Stimulated activated CD4-positive, alpha-beta T cell treated with anti-CD3 and anti-CD28 coated beads, Interleukin-2, amount 100 ng/mL, for 4 hours (primary cell): ENCODE results near the gene JMJD1C.

Experiments
- DNase-seq: peaks from one replicate; pipeline ENCODE4 v3.0.0-alpha.2; 2020; ENCODE audit warnings: low read depth

JMJD1C gene

DNA sequence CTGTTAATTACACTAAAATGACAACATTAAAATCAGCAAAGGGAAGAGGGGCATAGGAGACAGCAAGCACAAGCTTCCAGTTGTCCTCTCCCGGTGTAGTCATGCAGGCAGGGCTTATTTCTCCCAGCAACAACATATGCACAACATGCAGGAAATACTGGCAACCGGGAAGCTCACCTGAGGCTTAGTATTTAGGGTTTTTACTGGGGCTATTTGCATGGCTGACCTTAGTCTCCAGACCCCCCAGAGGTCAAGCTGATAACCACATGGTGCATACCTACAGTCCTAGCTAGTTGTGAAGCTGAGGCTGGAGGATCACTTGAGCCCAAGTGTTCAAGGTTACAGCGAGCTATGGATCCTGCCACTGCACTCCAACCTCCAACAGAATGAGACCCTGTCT is 12.8 kb upstream of the JMJD1C start:
- no peak for DNase-seq

- no peak for DNase-seq
Measured at GRCh38 chr10:63477927-63478326, 12.2 kb upstream of the JMJD1C start.

- no peak for DNase-seq
Measured at GRCh38 chr10:63474488-63474887, 8.7 kb upstream of the JMJD1C start.

DNA sequence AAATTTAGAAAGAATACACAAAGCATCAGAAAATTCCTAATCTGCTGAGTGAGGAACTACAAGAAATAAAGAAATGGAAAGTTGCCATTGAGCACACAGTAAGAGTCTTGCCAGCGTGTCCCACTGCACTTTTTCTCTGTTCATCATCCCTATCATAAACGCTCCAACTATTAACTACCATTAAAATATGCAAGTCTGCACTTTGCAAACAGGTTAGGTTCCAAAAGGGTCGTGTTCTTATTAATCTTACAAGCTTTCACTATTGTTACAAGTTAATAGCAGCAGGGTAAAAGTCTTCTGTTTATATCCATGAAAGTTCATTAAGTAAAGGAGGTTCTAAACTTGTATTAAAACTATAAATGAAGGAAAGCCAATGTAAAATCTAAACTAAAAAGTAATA is 5.2 kb upstream of the JMJD1C start:
- DNase-seq, result no peak

GRCh38 chr10:63468947-63469346 is 3.2 kb upstream of the JMJD1C start:
- no peak for DNase-seq

- no peak for DNase-seq
Measured at GRCh38 chr10:63467841-63468240, 2.1 kb upstream of the JMJD1C start.

DNA sequence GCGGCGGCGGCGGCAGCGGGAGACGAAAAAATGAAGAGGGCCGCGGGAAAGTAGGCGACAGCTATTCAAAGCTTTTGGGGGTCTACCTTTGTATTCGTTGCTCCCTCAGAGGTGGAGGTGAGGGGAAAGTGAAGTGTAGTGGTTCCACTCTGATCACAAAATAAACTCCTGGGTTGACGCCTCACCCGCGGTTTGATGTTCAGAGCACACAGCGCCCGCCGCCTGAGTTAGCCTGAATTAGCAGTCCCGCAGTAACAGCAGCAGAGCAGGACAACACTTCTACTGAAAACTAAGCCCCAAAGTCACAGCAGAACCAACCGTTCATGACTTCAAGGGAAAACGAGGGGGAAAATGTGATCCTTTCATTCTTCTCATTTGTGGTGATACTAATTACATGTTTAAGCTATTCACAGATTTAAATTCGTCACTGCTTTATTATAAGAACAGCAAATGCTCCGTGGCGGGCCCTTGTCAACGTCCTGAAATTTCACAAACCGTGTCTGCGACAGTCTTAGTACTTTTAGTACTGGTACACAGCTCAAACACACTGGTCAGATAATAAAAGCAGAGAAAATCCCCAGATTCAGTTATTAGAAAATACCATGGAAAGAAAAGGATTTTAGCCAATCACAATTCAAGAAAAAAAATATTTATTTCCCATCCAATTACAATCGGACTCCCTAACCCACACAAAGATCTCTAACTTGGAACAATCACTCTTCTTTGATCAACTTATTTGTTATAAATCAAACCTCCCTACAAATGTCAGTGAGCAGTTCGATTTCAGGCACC is 563 bp upstream of the JMJD1C start:
- peak; percentile 17 for DNase-seq

DNA sequence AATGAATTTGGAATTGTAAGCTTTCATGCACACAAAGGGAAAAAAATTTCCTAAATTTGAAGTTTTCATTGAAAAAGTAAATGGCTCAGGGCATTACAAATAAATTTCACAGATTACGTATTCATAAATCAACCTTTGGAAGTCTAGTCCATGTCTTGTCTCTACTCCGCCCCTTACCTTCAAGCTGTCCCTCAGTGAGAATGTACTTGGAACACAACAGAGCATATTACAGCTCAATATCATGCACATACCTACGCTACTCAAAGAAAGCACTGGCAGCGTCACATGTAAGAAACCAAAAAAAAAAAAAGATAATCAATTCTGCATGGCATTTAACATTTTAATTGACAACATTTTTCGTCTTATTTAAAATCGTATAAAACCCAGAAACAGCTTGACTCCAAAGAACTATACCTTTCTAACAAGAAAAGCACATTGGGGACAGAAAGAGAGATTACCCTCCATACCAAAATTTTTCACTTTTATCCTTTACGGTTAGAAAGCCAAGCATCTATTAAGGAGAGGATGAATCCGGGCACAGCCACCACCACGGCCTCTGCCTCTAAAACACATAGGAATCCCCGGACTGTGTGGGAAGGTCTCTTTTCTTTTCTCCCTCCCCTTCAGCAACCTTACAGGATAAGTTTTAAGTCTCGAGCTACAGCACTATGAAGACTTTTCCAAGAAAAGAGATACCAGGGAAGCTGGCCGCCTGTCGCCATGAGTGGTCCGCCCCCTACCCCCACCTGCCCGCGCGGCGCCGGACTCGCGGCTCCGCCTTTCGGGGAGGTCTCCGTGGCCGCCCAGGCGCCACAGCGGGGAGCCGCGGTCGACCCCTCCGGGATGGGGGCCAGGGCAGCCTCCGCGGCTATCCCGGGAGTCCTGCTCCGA is 1.1 kb downstream of the JMJD1C start:
- no peak for DNase-seq

- no peak for DNase-seq
Measured at GRCh38 chr10:63462442-63462841, 3.3 kb downstream of the JMJD1C start.

DNA sequence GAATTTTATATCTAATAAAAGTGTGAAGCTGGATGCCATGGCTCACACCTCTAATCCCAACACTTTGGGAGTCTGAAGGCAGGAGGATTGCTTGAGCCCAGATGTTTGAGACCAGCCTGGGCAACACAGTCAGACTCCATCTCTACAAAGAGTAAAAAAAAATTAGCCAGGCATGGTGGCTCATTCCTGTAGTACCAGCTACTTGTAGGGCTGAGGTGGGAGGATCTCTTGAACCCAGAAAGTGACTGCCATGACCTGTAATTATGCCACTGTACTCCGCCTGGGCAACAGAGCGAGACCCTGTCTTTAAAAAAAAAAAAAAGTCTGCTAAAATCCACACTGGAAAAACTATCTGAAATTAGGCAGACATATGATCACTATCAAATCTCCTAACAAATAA is 7.6 kb downstream of the JMJD1C start:
- DNase-seq, result no peak

GRCh38 chr10:63457594-63457993 is 8.2 kb downstream of the JMJD1C start:
- DNase-seq, result no peak

- no peak for DNase-seq
Measured at GRCh38 chr10:63456437-63457210, 9.2 kb downstream of the JMJD1C start.

DNA sequence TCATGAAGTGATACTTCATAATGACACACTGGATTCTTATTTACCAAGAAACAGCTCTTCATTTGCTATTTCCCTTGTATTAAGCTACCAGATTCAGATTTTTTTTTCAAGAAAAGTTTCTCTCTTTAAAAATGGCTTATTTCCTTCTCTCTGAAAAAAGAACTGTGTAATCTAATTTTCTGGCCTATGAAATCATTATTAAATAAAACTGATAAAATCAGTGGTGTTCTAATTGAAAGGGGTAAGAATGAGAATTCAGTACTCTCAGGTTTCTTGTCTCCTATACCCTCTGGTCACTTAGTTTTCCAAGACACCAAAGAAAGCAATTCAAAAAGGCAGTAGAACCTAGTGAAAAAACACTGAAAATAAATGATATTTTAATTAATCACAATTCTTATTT is 10.3 kb downstream of the JMJD1C start:
- DNase-seq, result no peak

- no peak for DNase-seq
Measured at GRCh38 chr10:63454631-63455030, 11.1 kb downstream of the JMJD1C start.

DNA sequence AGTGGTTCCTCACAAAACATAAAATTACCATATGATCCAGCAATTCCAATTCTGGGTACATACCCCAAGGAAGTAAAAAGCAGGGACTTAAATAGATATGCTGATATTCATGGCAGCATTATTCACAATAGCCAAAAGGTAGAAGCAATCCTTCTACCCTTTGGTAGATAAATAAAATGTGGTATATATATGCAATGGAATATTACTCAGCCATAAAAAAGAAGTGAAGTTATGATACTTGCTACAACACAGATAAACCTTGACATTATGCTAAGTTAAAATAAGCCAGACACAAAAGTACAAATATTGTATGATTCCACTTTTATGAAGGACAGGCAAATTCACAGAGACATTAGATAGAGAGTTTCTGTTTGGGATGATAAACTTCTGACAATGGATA is 13.3 kb downstream of the JMJD1C start:
- no peak for DNase-seq

- DNase-seq, result no peak
Measured at GRCh38 chr10:63446716-63447440, 18.9 kb downstream of the JMJD1C start.

DNA sequence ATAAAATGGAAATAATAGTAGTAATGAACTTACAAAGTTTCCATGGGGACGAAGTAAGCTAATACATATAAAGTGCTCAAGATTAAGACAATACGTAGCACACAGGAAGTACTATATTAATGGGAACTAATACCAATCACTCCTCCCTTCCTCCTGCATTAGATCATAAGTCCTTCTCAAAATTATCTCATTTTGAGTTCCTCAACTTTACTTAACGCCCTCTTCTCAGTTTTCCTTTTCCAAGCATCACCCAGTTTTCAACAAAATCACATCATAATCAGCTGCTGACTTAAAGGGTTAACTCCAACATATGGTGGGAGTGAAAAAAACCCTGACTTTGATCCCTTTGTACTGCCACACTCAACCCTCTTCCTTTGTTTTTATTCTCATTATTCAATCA is 24.4 kb downstream of the JMJD1C start:
- no peak for DNase-seq

GRCh38 chr10:63439607-63440006 is 26.2 kb downstream of the JMJD1C start:
- no peak for DNase-seq

DNA sequence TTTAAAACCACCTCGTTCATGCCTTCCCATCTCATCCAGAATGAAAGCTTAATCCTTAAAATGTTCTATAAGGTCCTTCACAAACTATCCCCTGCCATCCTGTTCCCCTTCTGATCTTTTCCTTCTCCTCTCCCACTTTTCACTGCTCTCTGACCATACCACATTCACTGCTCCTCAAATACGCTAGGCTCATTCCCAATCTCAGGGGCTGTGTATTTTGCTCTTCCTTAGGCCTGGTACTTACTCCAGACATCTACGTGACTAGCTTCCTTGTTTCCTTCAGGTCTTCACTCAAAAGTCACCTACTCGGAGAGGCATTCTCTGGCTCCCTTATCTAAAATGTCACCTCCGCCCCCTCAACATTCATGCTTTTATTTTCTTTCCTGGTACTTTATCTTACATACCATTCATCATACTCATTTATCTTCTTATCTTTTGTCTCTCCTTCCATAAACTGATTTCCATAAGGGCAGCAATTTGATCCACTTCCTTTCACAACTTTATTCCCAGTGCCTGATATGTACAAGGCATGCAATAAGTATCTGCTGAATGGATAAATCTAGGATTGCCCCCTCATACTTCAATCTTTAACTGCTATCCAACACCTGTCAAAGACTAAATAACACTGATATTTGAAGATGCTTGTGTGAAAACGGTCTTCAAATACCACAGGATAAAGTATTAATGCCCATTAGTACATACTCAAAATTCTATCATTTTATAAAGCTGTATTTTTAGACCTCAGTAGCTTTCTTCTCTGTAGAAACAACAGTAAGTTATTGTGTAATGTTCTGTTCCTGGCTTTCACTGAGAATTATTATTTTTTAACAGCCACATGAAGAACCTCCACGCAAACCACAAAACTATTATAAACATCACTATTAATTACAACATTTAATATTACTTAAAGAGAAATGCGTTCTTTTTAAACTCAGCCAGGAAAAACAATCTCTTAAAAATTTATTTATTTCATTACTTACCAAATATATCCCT is 27.0 kb downstream of the JMJD1C start:
- no peak for DNase-seq

DNA sequence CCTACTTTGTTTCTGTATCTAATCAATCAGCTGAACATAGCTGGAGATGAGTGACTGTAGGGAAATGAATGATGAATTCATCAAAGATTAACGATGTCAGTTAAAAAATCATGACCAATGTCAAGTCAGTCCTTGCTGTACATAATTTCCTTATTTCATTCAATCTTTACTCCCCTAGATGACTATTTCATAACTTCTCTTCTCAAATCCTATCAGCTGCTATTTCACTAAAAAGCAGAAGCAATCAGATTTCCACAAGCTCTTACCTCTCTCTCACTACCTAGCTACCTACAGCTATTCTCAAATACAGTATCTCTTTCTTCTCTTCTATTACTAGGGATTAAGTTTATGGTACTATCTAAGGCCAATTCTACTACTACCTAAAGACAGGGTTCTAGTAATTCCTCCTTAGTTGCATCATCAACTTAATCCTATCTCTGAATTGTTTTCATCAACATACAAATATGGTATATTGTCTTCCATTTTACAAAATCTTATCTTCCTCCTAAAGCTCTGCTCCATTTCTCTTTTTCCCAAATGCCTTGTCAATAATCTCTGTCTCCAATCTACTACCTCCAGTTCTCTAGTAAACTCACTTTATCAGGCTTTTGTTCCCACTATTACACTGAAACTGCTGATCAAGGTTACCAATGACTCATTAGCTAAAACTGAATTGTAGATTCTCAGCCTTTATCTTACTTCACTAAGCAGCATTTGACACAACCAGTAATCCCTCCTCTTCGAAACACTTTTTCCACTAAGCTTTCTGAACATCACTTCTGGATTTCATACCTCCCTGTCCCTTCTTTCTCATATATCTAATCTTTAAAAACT is 28.4 kb downstream of the JMJD1C start:
- DNase-seq, result no peak
